ENCODE results near the gene UTS2R.
"Not testable (repeated sequence)": the region's sequence is repeated elsewhere in the genome, so short reads cannot be mapped to it uniquely, and the experiment has no call there.

Gene UTS2R

GRCh38 chr17:82334204-82334621, 37.4 kb upstream of the UTS2R start:
- no peak for DNase-seq (ENCODE audit: low spot score)

- DNase-seq (ENCODE audit: low spot score), result peak; percentile 34
Observed at GRCh38 chr17:82334622-82335394, 36.8 kb upstream of the UTS2R start.

GRCh38 chr17:82338858-82339633, 32.5 kb upstream of the UTS2R start:
- peak; percentile 33 for DNase-seq (ENCODE audit: low spot score)

GRCh38 chr17:82339634-82340580, 31.7 kb upstream of the UTS2R start:
- no peak for DNase-seq (ENCODE audit: low spot score)

GRCh38 chr17:82342361-82343079, 29.0 kb upstream of the UTS2R start:
- no peak for DNase-seq (ENCODE audit: low spot score)

- peak; percentile 56 for DNase-seq (ENCODE audit: low spot score)
Observed at GRCh38 chr17:82343560-82343959, 28.0 kb upstream of the UTS2R start.

GRCh38 chr17:82344175-82344907, 27.2 kb upstream of the UTS2R start:
- no peak for DNase-seq (ENCODE audit: low spot score)

- DNase-seq (ENCODE audit: low spot score), result no peak
Observed at GRCh38 chr17:82345151-82345976, 26.2 kb upstream of the UTS2R start.

- DNase-seq (ENCODE audit: low spot score), result no peak
Observed at GRCh38 chr17:82346342-82347300, 24.9 kb upstream of the UTS2R start.

GRCh38 chr17:82347994-82348393, 23.6 kb upstream of the UTS2R start:
- DNase-seq (ENCODE audit: low spot score), result not testable (repeated sequence)

- no peak for DNase-seq (ENCODE audit: low spot score)
Observed at GRCh38 chr17:82348434-82348833, 23.1 kb upstream of the UTS2R start.

GRCh38 chr17:82348866-82349265, 22.7 kb upstream of the UTS2R start:
- no peak for DNase-seq (ENCODE audit: low spot score)

GRCh38 chr17:82349287-82349701, 22.3 kb upstream of the UTS2R start:
- no peak for DNase-seq (ENCODE audit: low spot score)

- no peak for DNase-seq (ENCODE audit: low spot score)
Observed at GRCh38 chr17:82350182-82351030, 21.2 kb upstream of the UTS2R start.

GRCh38 chr17:82351254-82351712, 20.3 kb upstream of the UTS2R start:
- DNase-seq (ENCODE audit: low spot score), result no peak

GRCh38 chr17:82351713-82352488, 19.7 kb upstream of the UTS2R start:
- DNase-seq (ENCODE audit: low spot score), result peak; percentile 84

- no peak for DNase-seq (ENCODE audit: low spot score)
Observed at GRCh38 chr17:82353484-82353883, 18.1 kb upstream of the UTS2R start.

Data from hematopoietic multipotent progenitor cell treated with erythropoietin and hydrocortisone succinate and interleukin-3 and kit ligand, for 15 days (in vitro differentiated cells).